Astrocyte (in vitro differentiated cells and primary cell): ENCODE measurements around the gene TAF15. TPM values are rescaled to one million over a fixed set of nuclear protein-coding genes. Genes with fewer than 3 reads are reported as not detected.

Experiments
- DNase-seq: peaks from one replicate; pipeline ENCODE4 v3.0.0-alpha.2; 2010; ENCODE audit warnings: low read depth
- FAIRE-seq: peaks from 2 replicates; lab custom pipeline; 2011; peaks lifted over from hg19 to GRCh38; lab: Jason Lieb, UNC
- H2AFZ ChIP-seq: 2 replicates; pipeline ENCODE4 v1.6.0; 2012; ENCODE audit warnings: low read depth, low read length, inconsistent platforms
- H3K27ac ChIP-seq: 2 replicates; pipeline ENCODE4 v1.5.1; 2011; ENCODE audit warnings: low read depth, low read length, inconsistent platforms
- H3K27me3 ChIP-seq: 2 replicates; pipeline ENCODE4 v1.6.0; 2011; ENCODE audit warnings: low read length, inconsistent platforms; ENCODE audit not compliant: insufficient read depth
- H3K36me3 ChIP-seq: 2 replicates; pipeline ENCODE4 v1.5.1; 2011; ENCODE audit warnings: low read length, inconsistent platforms; ENCODE audit not compliant: insufficient read depth
- H3K4me1 ChIP-seq: 2 replicates; pipeline ENCODE4 v1.5.1; 2011; ENCODE audit warnings: low read length, inconsistent platforms; ENCODE audit not compliant: insufficient read depth
- H3K4me2 ChIP-seq: 2 replicates; pipeline ENCODE4 v1.6.0; 2012; ENCODE audit warnings: low read length, inconsistent platforms
- H3K4me3 ChIP-seq: 2 replicates; pipeline ENCODE4 v1.5.1; 2011; ENCODE audit warnings: low read depth, mild to moderate bottlenecking, low read length, inconsistent platforms; ENCODE audit not compliant: insufficient read depth
- H3K79me2 ChIP-seq: 2 replicates; pipeline ENCODE4 v1.6.0; 2012; ENCODE audit warnings: mild to moderate bottlenecking, low read length, inconsistent platforms; ENCODE audit not compliant: insufficient read depth
- H3K9ac ChIP-seq: 2 replicates; pipeline ENCODE4 v1.6.0; 2012; ENCODE audit warnings: mild to moderate bottlenecking, low read length, inconsistent platforms
- H3K9me3 ChIP-seq: 2 replicates; pipeline ENCODE4 v1.5.1; 2012; ENCODE audit warnings: low read depth, mild to moderate bottlenecking, low read length, inconsistent platforms; ENCODE audit not compliant: insufficient read depth
- H4K20me1 ChIP-seq: 2 replicates; pipeline ENCODE4 v1.6.0; 2012; ENCODE audit warnings: low read length, inconsistent platforms; ENCODE audit not compliant: insufficient read depth
- H3K27ac Mint-ChIP-seq: one replicate; pipeline ENCODE4 v1.8.0; 2021; ENCODE audit warnings: mild to moderate bottlenecking, mixed read lengths; ENCODE audit not compliant: unreplicated experiment
- H3K27me3 Mint-ChIP-seq: one replicate; pipeline ENCODE4 v1.8.0; 2021; ENCODE audit warnings: low read depth, mixed read lengths; ENCODE audit not compliant: unreplicated experiment
- H3K36me3 Mint-ChIP-seq: one replicate; pipeline ENCODE4 v1.8.0; 2021; ENCODE audit warnings: low read depth, mixed read lengths; ENCODE audit not compliant: unreplicated experiment
- H3K4me1 Mint-ChIP-seq: one replicate; pipeline ENCODE4 v1.8.0; 2021; ENCODE audit warnings: low read depth, mixed read lengths; ENCODE audit not compliant: unreplicated experiment
- H3K4me3 Mint-ChIP-seq: one replicate; pipeline ENCODE4 v1.8.0; 2021; ENCODE audit warnings: mild to moderate bottlenecking, moderate library complexity, mixed read lengths; ENCODE audit not compliant: unreplicated experiment
- H3K9me3 Mint-ChIP-seq: one replicate; pipeline ENCODE4 v1.8.0; 2021; ENCODE audit warnings: mild to moderate bottlenecking, mixed read lengths; ENCODE audit not compliant: unreplicated experiment
- CTCF ChIP-seq: IDR thresholded peaks from 2 replicates; pipeline ENCODE4 v1.5.1; 2011; ENCODE audit warnings: low read depth, mild to moderate bottlenecking, inconsistent platforms, low read length, moderate library complexity; ENCODE audit not compliant: insufficient read depth
- EZH2 ChIP-seq: IDR thresholded peaks from 2 replicates; pipeline ENCODE4 v1.6.1; 2012; ENCODE audit warnings: mild to moderate bottlenecking, low read length, inconsistent platforms; ENCODE audit not compliant: insufficient read depth
- total RNA-seq: library from RNA; stranded (reverse); gene quantifications from 2 replicates; pipeline ENCODE4 v1.2.1, GENCODE V29; 2021

The TAF15 gene
- total RNA-seq, 1 donor from 2014 or later = 156 TPM

GRCh38 chr17:35819455-35819854 lies 10.2 kb downstream of the TAF15 start:
- Histone ChIP-seq H3K36me3 (peaks cover 46% of the 10 kb centered on the region), H3K4me1 (no peaks in the 10 kb centered on the region), H4K20me1 (peaks cover 56% of the 10 kb centered on the region), H3K4me3 (no peak overlapping the region), H3K27ac (no peak overlapping the region), H2AFZ (no peak overlapping the region), H3K9me3 (no peaks in the 10 kb centered on the region), H3K4me2 (no peak overlapping the region), H3K27me3 (no peaks in the 10 kb centered on the region), H3K9ac (no peak overlapping the region), H3K79me2 (peaks cover 80% of the 10 kb centered on the region)
- H3K27me3 Mint-ChIP-seq = no peaks in the 10 kb centered on the region
- DNase-seq (no peak), FAIRE-seq (no peak)
- no peaks in the 10 kb centered on the region for H3K4me1 Mint-ChIP-seq
- H3K36me3 Mint-ChIP-seq = peaks cover 5% of the 10 kb centered on the region
- no peak overlapping the region for H3K4me3 Mint-ChIP-seq
- H3K9me3 Mint-ChIP-seq = no peaks in the 10 kb centered on the region
- TF ChIP-seq EZH2 (no peak), CTCF (no peak)
- H3K27ac Mint-ChIP-seq = no peak overlapping the region

GRCh38 chr17:35821308-35821707 lies 12.0 kb downstream of the TAF15 start:
- Mint-ChIP-seq H3K4me1 (no peaks in the 10 kb centered on the region), H3K27ac (no peak overlapping the region), H3K36me3 (peaks cover 9% of the 10 kb centered on the region), H3K4me3 (no peak overlapping the region), H3K27me3 (no peaks in the 10 kb centered on the region), H3K9me3 (no peaks in the 10 kb centered on the region)
- Histone ChIP-seq H3K27me3 (no peaks in the 10 kb centered on the region), H3K4me2 (no peak overlapping the region), H4K20me1 (peaks cover 46% of the 10 kb centered on the region), H3K9ac (no peak overlapping the region), H3K9me3 (no peaks in the 10 kb centered on the region), H3K4me1 (no peaks in the 10 kb centered on the region), H3K79me2 (peaks cover 72% of the 10 kb centered on the region), H3K27ac (no peak overlapping the region), H3K36me3 (peaks cover 59% of the 10 kb centered on the region), H3K4me3 (no peak overlapping the region), H2AFZ (no peak overlapping the region)
- TF ChIP-seq EZH2 (no peak), CTCF (no peak)
- FAIRE-seq (no peak), DNase-seq (no peak)

- no peak overlapping the region for H3K4me3 Mint-ChIP-seq
- peaks cover 9% of the 10 kb centered on the region for H3K36me3 Mint-ChIP-seq
- no peaks in the 10 kb centered on the region for H3K9me3 Mint-ChIP-seq
- no peak overlapping the region for H3K27ac Mint-ChIP-seq
- no peaks in the 10 kb centered on the region for H3K27me3 Mint-ChIP-seq
- Histone ChIP-seq H3K4me2 (no peak overlapping the region), H3K4me3 (no peak overlapping the region), H3K27ac (no peak overlapping the region), H4K20me1 (peaks cover 34% of the 10 kb centered on the region), H3K4me1 (no peaks in the 10 kb centered on the region), H3K36me3 (peaks cover 53% of the 10 kb centered on the region), H3K9me3 (no peaks in the 10 kb centered on the region), H3K9ac (no peak overlapping the region), H3K27me3 (no peaks in the 10 kb centered on the region), H3K79me2 (peaks cover 40% of the 10 kb centered on the region), H2AFZ (no peak overlapping the region)
- no peaks in the 10 kb centered on the region for H3K4me1 Mint-ChIP-seq
- DNase-seq (no peak), FAIRE-seq (no peak)
- TF ChIP-seq EZH2 = no peak
- no peak for TF ChIP-seq CTCF
Observed at GRCh38 chr17:35825206-35825605, 15.9 kb downstream of the TAF15 start.
